HepG2 (cell line): Measurements from ENCODE around the gene TFCP2L1. TPM values are rescaled to one million over a fixed set of nuclear protein-coding genes. Genes with fewer than 3 reads are reported as not detected.

Experiments
- ATAC-seq: fragments of 200-7000 bp; cut with Tn5 transposase; 3 replicates; pipeline ENCODE4 v1.9.1; 2020; ENCODE audit warnings: mild to moderate bottlenecking, moderate library complexity
- BruUV-seq: library from RNA; stranded (reverse); fragments of 400-500 nt; replicated peaks from 2 replicates; lab custom pipeline; 2021; lab: Mats Ljungman, UMichigan
- CTCF ChIA-PET: fragments of 300-600 bp; formaldehyde crosslinking; extraction: SDS; loops from one replicate; lab custom pipeline; 2021; ENCODE audit warnings: low total read pairs, inconsistent platforms, low intra/inter-chr PET ratio; lab: Yijun Ruan, JAX
- POLR2A ChIA-PET: fragments of 350-600 bp; sonication (Branson Sonifier 250); formaldehyde crosslinking; loops from one replicate; lab custom pipeline; 2020; ENCODE audit warnings: antibody characterized with exemption, inconsistent platforms; lab: Yijun Ruan, JAX
- DNase-seq: peaks from one replicate; pipeline ENCODE4 v3.0.0-alpha.2; 2015; ENCODE audit warnings: low spot score
- FAIRE-seq: peaks from 3 replicates; lab custom pipeline; 2011; peaks lifted over from hg19 to GRCh38; lab: Jason Lieb, UNC
- H2AFZ ChIP-seq: one replicate; pipeline ENCODE4 v1.6.1; 2011; ENCODE audit warnings: low read length, inconsistent platforms
- H3K27ac ChIP-seq: fragments of 300-600 bp; 3 replicates; pipeline ENCODE4 v1.8.0; 2011; ENCODE audit warnings: mixed run types, mild to moderate bottlenecking, mixed read lengths, low read length, inconsistent platforms; ENCODE audit not compliant: insufficient read depth; ENCODE audit errors: extremely low read length
- H3K27me3 ChIP-seq, 2 experiments: fragments of 200-600 bp in 1 of 2; 2 replicates in 1 of 2; 3 replicates in 1 of 2; pipeline versions ENCODE4 v1.6.0 to v1.8.0; 2011; ENCODE audit warnings: low read length in 2 of 2, mild to moderate bottlenecking in 2 of 2, moderate library complexity in 2 of 2, inconsistent platforms in 1 of 2; ENCODE audit not compliant: insufficient read depth in 2 of 2, control insufficient read depth in 1 of 2
- H3K36me3 ChIP-seq, 2 experiments: fragments of 200-600 bp in 1 of 2; replicated peaks in 1 of 2; 2 replicates in 1 of 2; 3 replicates in 1 of 2; pipeline versions ENCODE4 v1.5.1 to v1.8.0; 2011; ENCODE audit warnings: low read length in 2 of 2, inconsistent platforms in 1 of 2; ENCODE audit not compliant: insufficient read depth in 2 of 2, control insufficient read depth in 1 of 2
- H3K4me1 ChIP-seq: 2 replicates; pipeline ENCODE4 v1.5.1; 2012; ENCODE audit warnings: low read length, inconsistent platforms; ENCODE audit not compliant: insufficient read depth
- H3K4me2 ChIP-seq: 2 replicates; pipeline ENCODE4 v1.6.0; 2011; ENCODE audit warnings: low read depth, low read length, inconsistent platforms
- H3K4me3 ChIP-seq, 3 experiments: fragments of 200-600 bp in 1 of 3; sonication (generic), shearing (Covaris generic) in 1 of 3; replicated peaks in 1 of 3; 2 replicates each; pipeline ENCODE4 v1.5.1; 2011 to 2016; ENCODE audit warnings: low read length in 3 of 3, inconsistent platforms in 2 of 3, low read depth in 2 of 3, mild to moderate bottlenecking in 2 of 3, control low read depth in 1 of 3, mixed read lengths in 1 of 3; ENCODE audit not compliant: insufficient read depth in 1 of 3
- H3K79me2 ChIP-seq: one replicate; pipeline ENCODE4 v1.6.1; 2011; ENCODE audit warnings: low read length, inconsistent platforms; ENCODE audit not compliant: insufficient read depth
- H3K9ac ChIP-seq: 2 replicates; pipeline ENCODE4 v1.6.0; 2011; ENCODE audit warnings: mild to moderate bottlenecking, low read depth, low read length, inconsistent platforms; ENCODE audit not compliant: insufficient read depth
- H3K9me3 ChIP-seq: 2 replicates; pipeline ENCODE4 v1.5.1; 2012; ENCODE audit warnings: mild to moderate bottlenecking, low read length
- H4K20me1 ChIP-seq: 2 replicates; pipeline ENCODE4 v1.6.0; 2011; ENCODE audit warnings: inconsistent platforms, mild to moderate bottlenecking, low read length, moderate library complexity; ENCODE audit not compliant: insufficient read depth
- HMG20B ChIP-seq: conservative IDR thresholded peaks from 2 replicates; pipeline ENCODE4 v1.6.1; 2016; ENCODE audit warnings: missing genetic modification reagents, missing compliant biosample characterization
- PAWR ChIP-seq: sonication (generic); formaldehyde crosslinking; IDR thresholded peaks from 2 replicates; pipeline ENCODE4 v1.4.0; 2020; ENCODE audit warnings: missing genetic modification reagents, mild to moderate bottlenecking, borderline replicate concordance
- SNAPC5 ChIP-seq: sonication (generic); formaldehyde crosslinking; IDR thresholded peaks from 2 replicates; pipeline ENCODE4 v1.8.1; 2023; ENCODE audit warnings: mild to moderate bottlenecking, missing genetic modification reagents, borderline replicate concordance
- TFAP4 ChIP-seq: sonication (generic); IDR thresholded peaks from 2 replicates; pipeline ENCODE4 v1.6.1; 2016; ENCODE audit warnings: low read depth, borderline replicate concordance
- ZNF407 ChIP-seq: sonication (generic); formaldehyde crosslinking; IDR thresholded peaks from one replicate; pipeline ENCODE4 v1.5.1; 2020; ENCODE audit warnings: mild to moderate bottlenecking, missing genetic modification reagents; ENCODE audit errors: not compliant biosample characterization
- ZNF570 ChIP-seq: sonication (generic); formaldehyde crosslinking; IDR thresholded peaks from 2 replicates; pipeline ENCODE4 v1.4.0; 2020; ENCODE audit warnings: mild to moderate bottlenecking, missing genetic modification reagents, borderline replicate concordance
- WGBS: methylation state at CpG from one replicate; pipeline ENCODE4 v1.1.6; 2017; ENCODE audit warnings: low lambda C conversion rate; 5-methylcytosine and 5-hydroxymethylcytosine counted together
- in situ Hi-C: cut with HindIII; loops from 2 replicates; pipeline ENCODE4 v1.10.0; 2017; ENCODE audit warnings: low pct_unique_long_range_greater_than_20kb; ENCODE audit not compliant: extremely low pct_ligation_motif_present
- intact Hi-C: fragments of 100-400 bp; cut with micrococcal nuclease; formaldehyde crosslinking; loops from one replicate; pipeline ENCODE4 v1.10.0; 2022; ENCODE audit not compliant: unreplicated experiment
- polyA plus RNA-seq, 8 experiments: library from polyadenylated mRNA; depleted of rRNA in 3 of 8; stranded (reverse) in 7 of 8; unstranded in 1 of 8; fragments of >200 nt; fragmentation: Illumina TruSeq in 4 of 8; extraction: Trizol in 4 of 8; gene quantifications; 2 replicates each; pipeline versions ENCODE4 v1.2.1 to v1.2.3, GENCODE V29; 2011 to 2016; ENCODE audit warnings: low read depth in 4 of 8, missing spikeins in 1 of 8, mixed read lengths in 1 of 8; ENCODE audit not compliant: insufficient read depth in 1 of 8
- total RNA-seq, 5 experiments: library from RNA; depleted of rRNA; stranded (reverse); fragments of >200 nt; fragmentation: Illumina TruSeq; extraction: Trizol; gene quantifications; 2 replicates each; pipeline ENCODE4 v1.2.3, GENCODE V29; 2016; ENCODE audit warnings: low read depth in 1 of 5

Gene TFCP2L1
- total and polyA plus RNA-seq, 2 of the 13 experiments (the other 11 are each of a cell fraction or from before 2014, with no cell fraction given): under 0.01 TPM; not detected in 1

GRCh38 chr2:121243821-121244460, 41.1 kb downstream of the TFCP2L1 start:
- no peak overlapping the region for H2AFZ ChIP-seq
- intact Hi-C loops (no loop called here), in situ Hi-C loops (no loop called here)
- no peaks in the 10 kb centered on the region for H3K9me3 ChIP-seq
- POLR2A ChIA-PET: no interaction called here
- no peak overlapping the region for H3K27ac ChIP-seq
- ATAC-seq: no peak
- FAIRE-seq: no peak
- no peaks in the 10 kb centered on the region for H3K79me2 ChIP-seq
- H3K9ac ChIP-seq: no peak overlapping the region
- WGBS: 33% methylated on average over 11 of the region's 16 CpGs
- H3K4me2 ChIP-seq: no peak overlapping the region
- no peaks in the 10 kb centered on the region for H3K4me1 ChIP-seq
- no peaks in the 10 kb centered on the region for H3K36me3 ChIP-seq
- H3K4me3 ChIP-seq: no peak overlapping the region
- BruUV-seq: no TSS peak
- TF ChIP-seq PAWR (CRISPR knock-in tag) (no peak), HMG20B (CRISPR knock-in tag) (no peak), ZNF570 (CRISPR knock-in tag) (no peak), SNAPC5 (CRISPR knock-in tag) (no peak), ZNF407 (CRISPR knock-in tag) (no peak), TFAP4 (no peak)
- DNase-seq: no peak
- peaks cover 15 to 90% of the 10 kb centered on the region in 2 experiments; a peak in 4 of 5 replicates for H3K27me3 ChIP-seq
- H4K20me1 ChIP-seq: no peaks in the 10 kb centered on the region
- CTCF ChIA-PET: no interaction called here
